ENCODE data around the gene RAB7A.

The RAB7A gene

DNA sequence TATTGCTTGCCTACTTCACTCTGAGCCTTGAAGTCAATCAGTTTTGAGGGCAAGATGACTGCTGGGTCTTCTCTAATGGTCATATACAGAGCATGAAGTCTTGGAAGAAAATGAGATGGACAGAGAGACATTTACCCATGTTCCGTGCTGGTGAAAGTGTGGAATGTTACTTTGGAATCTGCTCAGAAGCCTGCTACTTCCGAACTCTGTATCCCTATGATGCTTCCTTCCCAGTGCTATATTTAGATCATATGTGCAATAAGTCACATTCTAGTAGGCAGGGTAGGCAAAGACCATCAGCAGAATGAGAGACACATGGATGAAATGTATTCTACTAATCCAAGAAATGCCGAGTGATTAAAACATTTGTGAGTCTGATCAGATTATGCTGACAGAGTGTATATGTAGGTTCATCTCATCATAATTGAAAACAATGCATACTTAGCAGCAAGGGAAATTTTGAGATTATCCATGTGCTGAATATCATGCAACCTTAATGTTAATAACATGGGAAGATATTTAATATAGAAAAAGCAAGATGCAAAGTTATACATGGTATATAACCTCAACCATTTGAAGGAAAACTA is 60.5 kb downstream of the RAB7A start:
- Histone ChIP-seq H3K27me3 (ENCODE audit: insufficient read depth, poor library complexity, severe bottlenecking) (no peaks in the 10 kb centered on the region), H3K27ac (replicated peaks) (peak overlapping the region; percentile 11), H3K4me3 (replicated peaks; ENCODE audit: insufficient read depth, low read length) (no peak overlapping the region)
- no peak for DNase-seq (ENCODE audit: low read depth in 1 of 2, low spot score in 1 of 2)
- TF ChIP-seq, protein P1, sequence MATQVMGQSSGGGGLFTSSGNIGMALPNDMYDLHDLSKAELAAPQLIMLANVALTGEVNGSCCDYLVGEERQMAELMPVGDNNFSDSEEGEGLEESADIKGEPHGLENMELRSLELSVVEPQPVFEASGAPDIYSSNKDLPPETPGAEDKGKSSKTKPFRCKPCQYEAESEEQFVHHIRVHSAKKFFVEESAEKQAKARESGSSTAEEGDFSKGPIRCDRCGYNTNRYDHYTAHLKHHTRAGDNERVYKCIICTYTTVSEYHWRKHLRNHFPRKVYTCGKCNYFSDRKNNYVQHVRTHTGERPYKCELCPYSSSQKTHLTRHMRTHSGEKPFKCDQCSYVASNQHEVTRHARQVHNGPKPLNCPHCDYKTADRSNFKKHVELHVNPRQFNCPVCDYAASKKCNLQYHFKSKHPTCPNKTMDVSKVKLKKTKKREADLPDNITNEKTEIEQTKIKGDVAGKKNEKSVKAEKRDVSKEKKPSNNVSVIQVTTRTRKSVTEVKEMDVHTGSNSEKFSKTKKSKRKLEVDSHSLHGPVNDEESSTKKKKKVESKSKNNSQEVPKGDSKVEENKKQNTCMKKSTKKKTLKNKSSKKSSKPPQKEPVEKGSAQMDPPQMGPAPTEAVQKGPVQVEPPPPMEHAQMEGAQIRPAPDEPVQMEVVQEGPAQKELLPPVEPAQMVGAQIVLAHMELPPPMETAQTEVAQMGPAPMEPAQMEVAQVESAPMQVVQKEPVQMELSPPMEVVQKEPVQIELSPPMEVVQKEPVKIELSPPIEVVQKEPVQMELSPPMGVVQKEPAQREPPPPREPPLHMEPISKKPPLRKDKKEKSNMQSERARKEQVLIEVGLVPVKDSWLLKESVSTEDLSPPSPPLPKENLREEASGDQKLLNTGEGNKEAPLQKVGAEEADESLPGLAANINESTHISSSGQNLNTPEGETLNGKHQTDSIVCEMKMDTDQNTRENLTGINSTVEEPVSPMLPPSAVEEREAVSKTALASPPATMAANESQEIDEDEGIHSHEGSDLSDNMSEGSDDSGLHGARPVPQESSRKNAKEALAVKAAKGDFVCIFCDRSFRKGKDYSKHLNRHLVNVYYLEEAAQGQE (IDR thresholded peaks at IDR 0.05; ENCODE audit: insufficient replicate concordance, low read depth), result no peak
- TF ChIP-seq POLR2AphosphoS5 (IDR thresholded peaks at IDR 0.05; ENCODE audit: low read depth), result no peak
- no peak for TF ChIP-seq SPI1 (IDR thresholded peaks at IDR 0.05; ENCODE audit: borderline replicate concordance, low read depth)

DNA sequence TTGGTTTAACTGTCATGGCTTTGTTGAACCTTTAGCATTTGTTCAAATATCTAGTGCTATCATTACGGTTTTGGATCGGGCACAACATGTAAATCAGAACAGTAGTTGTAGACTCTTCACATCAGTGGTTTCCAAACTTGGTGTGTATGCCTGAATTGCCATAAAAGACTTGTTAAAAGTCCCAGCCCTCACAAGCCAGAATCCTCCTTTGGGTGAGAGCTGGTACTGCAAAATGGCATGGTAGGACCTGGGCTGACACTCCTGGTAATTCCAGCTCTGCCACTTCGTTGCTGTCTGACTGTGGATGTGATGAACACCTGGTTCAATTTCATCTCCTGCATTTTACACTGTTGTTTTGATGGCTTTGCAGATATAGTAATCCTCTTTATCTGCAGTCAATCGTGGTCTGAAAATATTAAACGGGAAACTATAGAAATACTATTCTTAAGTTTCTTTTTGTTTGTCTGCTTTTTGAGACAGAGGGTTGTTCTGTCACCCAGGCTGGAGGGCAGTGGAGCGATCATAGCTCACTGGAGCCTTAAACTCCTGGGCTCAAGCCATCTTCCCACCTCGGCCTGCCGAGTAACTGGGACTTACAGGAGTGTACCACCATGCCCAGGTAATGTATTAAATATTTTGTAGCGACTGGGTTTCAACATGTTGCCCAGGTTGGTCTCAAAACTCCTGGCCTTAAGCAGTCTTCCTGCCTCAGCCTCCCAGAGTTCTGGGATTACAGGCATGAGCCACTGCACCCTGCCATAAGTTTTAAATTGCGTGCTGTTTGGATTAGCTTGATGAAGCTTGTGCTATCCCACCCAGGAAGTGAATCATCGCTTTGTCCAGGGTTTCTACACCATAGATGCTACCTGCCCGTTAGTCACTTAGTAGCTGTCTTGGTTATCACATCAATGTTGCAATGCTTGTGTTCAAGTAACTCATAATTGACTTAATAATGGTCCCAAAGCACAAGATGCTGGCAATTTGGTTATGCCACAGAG is 61.6 kb downstream of the RAB7A start:
- TF ChIP-seq, protein P2, sequence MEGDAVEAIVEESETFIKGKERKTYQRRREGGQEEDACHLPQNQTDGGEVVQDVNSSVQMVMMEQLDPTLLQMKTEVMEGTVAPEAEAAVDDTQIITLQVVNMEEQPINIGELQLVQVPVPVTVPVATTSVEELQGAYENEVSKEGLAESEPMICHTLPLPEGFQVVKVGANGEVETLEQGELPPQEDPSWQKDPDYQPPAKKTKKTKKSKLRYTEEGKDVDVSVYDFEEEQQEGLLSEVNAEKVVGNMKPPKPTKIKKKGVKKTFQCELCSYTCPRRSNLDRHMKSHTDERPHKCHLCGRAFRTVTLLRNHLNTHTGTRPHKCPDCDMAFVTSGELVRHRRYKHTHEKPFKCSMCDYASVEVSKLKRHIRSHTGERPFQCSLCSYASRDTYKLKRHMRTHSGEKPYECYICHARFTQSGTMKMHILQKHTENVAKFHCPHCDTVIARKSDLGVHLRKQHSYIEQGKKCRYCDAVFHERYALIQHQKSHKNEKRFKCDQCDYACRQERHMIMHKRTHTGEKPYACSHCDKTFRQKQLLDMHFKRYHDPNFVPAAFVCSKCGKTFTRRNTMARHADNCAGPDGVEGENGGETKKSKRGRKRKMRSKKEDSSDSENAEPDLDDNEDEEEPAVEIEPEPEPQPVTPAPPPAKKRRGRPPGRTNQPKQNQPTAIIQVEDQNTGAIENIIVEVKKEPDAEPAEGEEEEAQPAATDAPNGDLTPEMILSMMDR (IDR thresholded peaks at IDR 0.05; ENCODE audit: insufficient read depth, low read length), result peak; percentile 11
- TF ChIP-seq, protein P1 (IDR thresholded peaks at IDR 0.05; ENCODE audit: insufficient replicate concordance, low read depth), result no peak
- DNase-seq (ENCODE audit: low read depth in 1 of 2, low spot score in 1 of 2), result peak; percentile 81 to 89
- peak overlapping the region; percentile 64 for H3K27ac ChIP-seq (replicated peaks)
- no peaks in the 10 kb centered on the region for H3K27me3 ChIP-seq (ENCODE audit: insufficient read depth, poor library complexity, severe bottlenecking)
- H3K4me3 ChIP-seq (replicated peaks; ENCODE audit: insufficient read depth, low read length), result no peak overlapping the region

DNA sequence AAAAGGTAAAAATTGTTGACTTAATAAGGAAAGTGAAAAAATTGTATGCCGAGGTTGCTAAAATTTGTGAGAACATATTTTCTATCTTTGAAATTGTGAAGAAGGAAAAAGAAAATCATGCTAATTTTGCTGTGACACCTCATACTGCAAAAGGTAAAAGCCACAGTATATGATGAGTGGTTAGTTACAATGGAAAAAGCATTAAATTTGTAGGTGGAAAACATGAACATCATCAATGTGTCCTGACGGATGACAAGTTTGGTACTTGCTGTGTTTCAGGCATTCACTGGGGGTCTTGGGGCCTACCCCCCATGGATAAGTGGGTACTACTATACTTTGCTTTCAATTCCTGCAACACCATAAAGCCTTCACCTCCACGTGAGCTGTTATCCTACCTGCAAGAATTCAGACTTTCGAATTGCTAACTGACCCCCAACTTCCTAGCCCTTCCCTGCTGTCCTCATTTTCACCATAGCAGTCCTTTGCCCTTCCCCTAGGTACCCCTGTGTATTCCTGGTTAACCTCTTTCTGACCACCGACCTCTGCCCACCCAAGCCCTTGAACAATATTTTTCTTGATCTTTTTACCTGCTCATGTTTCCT is 62.4 kb downstream of the RAB7A start:
- Histone ChIP-seq H3K27me3 (ENCODE audit: insufficient read depth, poor library complexity, severe bottlenecking) (no peaks in the 10 kb centered on the region), H3K4me3 (replicated peaks; ENCODE audit: insufficient read depth, low read length) (no peak overlapping the region), H3K27ac (replicated peaks) (peak overlapping the region; percentile 64)
- TF ChIP-seq, protein P1 (IDR thresholded peaks at IDR 0.05; ENCODE audit: insufficient replicate concordance, low read depth), result no peak
- TF ChIP-seq GABPA (IDR thresholded peaks at IDR 0.05; ENCODE audit: low read depth) (no peak), POLR2AphosphoS5 (IDR thresholded peaks at IDR 0.05; ENCODE audit: low read depth) (no peak), SPI1 (IDR thresholded peaks at IDR 0.05; ENCODE audit: borderline replicate concordance, low read depth) (no peak)
- TF ChIP-seq, protein P2 (IDR thresholded peaks at IDR 0.05; ENCODE audit: insufficient read depth, low read length), result no peak
- DNase-seq (ENCODE audit: low read depth in 1 of 2, low spot score in 1 of 2), result no peak
